PC-3 (cell line): ENCODE results near the gene TMEM98.

Source experiments
- EZH2 ChIP-seq: fragments of 300-600 bp; sonication (generic); IDR thresholded peaks from one replicate; pipeline ENCODE4 v1.6.1; 2017; ENCODE audit warnings: antibody characterized with exemption, mild to moderate bottlenecking, low read length; ENCODE audit not compliant: unreplicated experiment
- TF ChIP-seq, protein P1 (sequence below): fragments of 300-600 bp; sonication (generic); conservative IDR thresholded peaks from 2 replicates; pipeline ENCODE4 v1.5.1; 2017; ENCODE audit warnings: antibody characterized with exemption, low read depth, mild to moderate bottlenecking, low read length

DNA sequence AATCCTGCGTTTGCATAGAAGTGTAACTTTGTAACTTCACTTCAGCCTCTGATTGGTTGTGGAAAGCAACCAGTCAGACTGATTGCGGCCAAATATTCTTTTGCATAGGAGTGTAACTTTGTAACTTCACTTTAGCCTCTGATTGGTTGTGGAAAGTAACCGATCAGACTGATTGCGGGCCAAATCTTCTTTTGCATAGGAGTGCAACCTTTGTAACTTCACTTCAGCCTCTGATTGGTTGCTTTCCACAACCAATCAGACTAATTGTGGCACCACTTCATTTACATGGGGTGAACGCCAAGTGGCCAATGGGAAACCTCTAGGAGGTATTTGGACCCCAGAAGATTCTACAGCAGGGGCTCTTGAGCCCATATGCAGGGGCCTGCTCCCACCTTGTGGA is 1.8 kb upstream of the TMEM98 start:
- TF ChIP-seq, protein P1, sequence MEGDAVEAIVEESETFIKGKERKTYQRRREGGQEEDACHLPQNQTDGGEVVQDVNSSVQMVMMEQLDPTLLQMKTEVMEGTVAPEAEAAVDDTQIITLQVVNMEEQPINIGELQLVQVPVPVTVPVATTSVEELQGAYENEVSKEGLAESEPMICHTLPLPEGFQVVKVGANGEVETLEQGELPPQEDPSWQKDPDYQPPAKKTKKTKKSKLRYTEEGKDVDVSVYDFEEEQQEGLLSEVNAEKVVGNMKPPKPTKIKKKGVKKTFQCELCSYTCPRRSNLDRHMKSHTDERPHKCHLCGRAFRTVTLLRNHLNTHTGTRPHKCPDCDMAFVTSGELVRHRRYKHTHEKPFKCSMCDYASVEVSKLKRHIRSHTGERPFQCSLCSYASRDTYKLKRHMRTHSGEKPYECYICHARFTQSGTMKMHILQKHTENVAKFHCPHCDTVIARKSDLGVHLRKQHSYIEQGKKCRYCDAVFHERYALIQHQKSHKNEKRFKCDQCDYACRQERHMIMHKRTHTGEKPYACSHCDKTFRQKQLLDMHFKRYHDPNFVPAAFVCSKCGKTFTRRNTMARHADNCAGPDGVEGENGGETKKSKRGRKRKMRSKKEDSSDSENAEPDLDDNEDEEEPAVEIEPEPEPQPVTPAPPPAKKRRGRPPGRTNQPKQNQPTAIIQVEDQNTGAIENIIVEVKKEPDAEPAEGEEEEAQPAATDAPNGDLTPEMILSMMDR: no peak
- TF ChIP-seq EZH2: no peak
